GM21367 (cell line): ENCODE data around the gene ENGASE.
"Not testable (repeated sequence)": the region's sequence is repeated elsewhere in the genome, so short reads cannot be mapped to it uniquely, and the experiment has no call there.

Experiments used
- ATAC-seq: cut with Tn5 transposase; IDR thresholded peaks from one replicate; pipeline ENCODE4 v1.9.1; 2021; ENCODE audit not compliant: unreplicated experiment

Gene ENGASE

GRCh38 chr17:79074649-79075445, at the start of gene ENGASE:
TSS of gene ENGASE (plus strand) at chr17:79074824. CDS start at chr17:79074945, 121 bp downstream.
- peak; percentile 81 for ATAC-seq

GRCh38 chr17:79024901-79025737, 49.5 kb upstream of the ENGASE start:
- ATAC-seq = no peak

- ATAC-seq = no peak
Observed at GRCh38 chr17:79026376-79027273, 48.0 kb upstream of the ENGASE start.

GRCh38 chr17:79027274-79027924, 47.2 kb upstream of the ENGASE start:
- no peak for ATAC-seq

GRCh38 chr17:79027925-79028491, 46.6 kb upstream of the ENGASE start:
- ATAC-seq = no peak

GRCh38 chr17:79028496-79029326, 45.9 kb upstream of the ENGASE start:
- ATAC-seq = no peak

GRCh38 chr17:79029327-79030009, 45.2 kb upstream of the ENGASE start:
- ATAC-seq = no peak

- ATAC-seq = not testable (repeated sequence)
Observed at GRCh38 chr17:79030636-79031035, 44.0 kb upstream of the ENGASE start.

- ATAC-seq = no peak
Observed at GRCh38 chr17:79031996-79032875, 42.4 kb upstream of the ENGASE start.

- no peak for ATAC-seq
Observed at GRCh38 chr17:79033046-79033616, 41.5 kb upstream of the ENGASE start.

GRCh38 chr17:79033741-79034501, 40.7 kb upstream of the ENGASE start:
- ATAC-seq = no peak

- ATAC-seq = no peak
Observed at GRCh38 chr17:79034931-79035485, 39.6 kb upstream of the ENGASE start.

GRCh38 chr17:79035686-79036085, 38.9 kb upstream of the ENGASE start:
- ATAC-seq = no peak

GRCh38 chr17:79036181-79036580, 38.4 kb upstream of the ENGASE start:
- no peak for ATAC-seq

- no peak for ATAC-seq
Observed at GRCh38 chr17:79036596-79036995, 38.0 kb upstream of the ENGASE start.

- ATAC-seq = no peak
Observed at GRCh38 chr17:79038545-79039135, 36.0 kb upstream of the ENGASE start.
